ENCODE results near the gene SLC22A23.

The SLC22A23 gene

GRCh38 chr6:3283241-3283640 lies 173.6 kb downstream of the SLC22A23 start:
- DNase-seq (ENCODE audit: low spot score): no peak

DNA sequence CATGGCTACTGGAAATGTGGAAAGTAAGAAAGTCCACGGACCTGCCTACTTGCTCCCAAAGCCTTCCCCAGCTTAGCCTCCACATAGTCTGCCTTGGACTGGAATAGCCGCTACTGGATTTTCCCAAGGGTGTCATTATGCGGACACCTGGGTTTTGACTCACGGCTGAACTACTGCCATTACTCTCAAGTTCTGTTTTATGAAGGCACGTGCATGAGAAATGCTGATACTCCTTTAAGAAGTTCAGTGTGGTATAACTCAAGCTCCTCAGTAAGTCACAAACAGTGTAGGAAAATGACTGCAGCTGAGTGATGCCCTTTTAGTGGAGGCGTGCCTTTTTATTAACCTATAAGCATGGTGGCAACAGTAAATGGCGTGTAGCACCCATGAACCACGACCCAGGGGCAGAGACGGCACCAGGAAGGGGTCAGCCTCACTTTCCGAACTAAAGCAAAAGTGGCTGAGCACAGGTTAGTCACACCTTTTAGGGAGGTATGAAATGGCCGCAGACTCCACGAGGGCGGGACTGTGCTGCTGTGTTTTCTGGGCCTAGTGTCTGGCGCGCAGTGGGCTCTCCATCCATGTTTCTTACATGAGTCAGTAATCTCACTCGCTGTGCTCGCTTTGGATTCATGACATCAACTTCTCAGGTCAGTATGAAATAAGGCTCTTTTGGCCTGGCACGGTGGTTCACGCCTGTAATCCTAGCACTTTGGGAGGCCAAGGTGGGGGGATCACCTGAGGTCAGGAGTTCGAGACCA lies 174.2 kb downstream of the SLC22A23 start:
- DNase-seq (ENCODE audit: low spot score): no peak

DNA sequence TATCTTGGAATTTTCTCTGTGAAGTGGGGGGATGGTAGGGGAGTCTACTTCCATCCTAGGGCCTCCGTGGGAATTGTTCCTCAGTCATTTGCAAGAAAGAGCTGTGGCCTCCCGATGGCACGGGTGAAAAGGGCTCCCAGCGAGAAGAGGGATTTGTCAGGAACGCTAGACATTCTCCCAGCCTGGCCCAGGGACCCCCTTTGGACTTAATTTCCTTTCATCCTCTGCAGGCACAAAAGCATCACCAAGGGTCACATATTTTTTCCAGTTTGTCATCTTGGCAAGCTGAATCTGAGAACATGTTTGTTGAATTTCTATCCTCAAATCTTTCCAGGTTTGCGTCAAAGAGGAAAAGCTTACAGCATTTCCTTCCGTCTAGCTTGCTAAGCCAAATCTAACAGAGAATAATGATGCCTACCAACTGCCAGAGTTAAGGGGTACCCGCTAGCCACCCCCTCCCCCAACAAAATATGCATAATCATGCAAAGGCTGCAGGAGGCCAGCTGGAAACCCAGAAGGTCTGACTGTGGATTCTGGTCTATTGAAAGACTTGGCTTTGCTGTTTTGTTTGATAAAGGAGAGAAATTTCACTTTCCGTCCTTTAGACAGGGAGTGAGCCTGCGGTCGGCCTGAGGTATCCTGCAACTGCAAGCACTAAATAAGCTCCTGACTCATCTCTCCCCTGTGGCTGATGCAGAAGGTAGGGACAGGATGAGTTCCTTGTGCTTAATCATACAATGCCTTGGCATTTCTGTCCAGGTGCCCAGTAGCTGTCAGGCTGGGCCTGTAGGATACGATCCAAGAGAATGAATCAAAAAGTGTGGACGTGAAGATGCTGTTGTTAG lies 175.0 kb downstream of the SLC22A23 start:
- DNase-seq (ENCODE audit: low spot score): no peak

DNA sequence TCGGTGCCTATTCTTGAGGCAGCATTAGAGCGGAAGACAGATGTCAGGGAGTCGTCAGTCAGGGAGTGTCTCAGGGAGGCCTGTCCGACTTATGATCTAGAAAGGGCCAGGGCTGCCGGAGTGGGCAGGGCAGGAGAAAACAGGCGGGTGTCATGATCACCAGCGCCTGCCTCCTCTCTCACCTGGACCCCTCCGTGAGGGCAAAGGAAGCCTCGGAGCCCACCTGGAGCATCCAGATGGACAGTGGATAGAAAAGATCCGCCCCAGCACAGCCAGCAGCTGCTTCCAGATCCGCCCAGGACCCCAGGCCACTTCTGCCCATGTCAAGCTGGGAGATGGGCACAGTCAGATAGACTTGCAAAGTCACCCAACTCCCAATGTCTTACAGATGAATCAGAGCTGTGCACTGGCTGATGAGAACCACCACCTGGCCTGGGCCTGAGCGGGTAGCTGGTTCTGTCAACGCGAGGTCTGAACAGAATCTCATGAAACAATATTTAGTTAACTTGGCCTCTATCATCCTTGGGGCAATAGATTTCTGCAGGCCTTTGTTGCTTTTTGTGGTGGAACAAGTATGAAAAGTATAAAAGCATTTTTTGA lies 175.9 kb downstream of the SLC22A23 start:
- DNase-seq (ENCODE audit: low spot score): no peak

DNA sequence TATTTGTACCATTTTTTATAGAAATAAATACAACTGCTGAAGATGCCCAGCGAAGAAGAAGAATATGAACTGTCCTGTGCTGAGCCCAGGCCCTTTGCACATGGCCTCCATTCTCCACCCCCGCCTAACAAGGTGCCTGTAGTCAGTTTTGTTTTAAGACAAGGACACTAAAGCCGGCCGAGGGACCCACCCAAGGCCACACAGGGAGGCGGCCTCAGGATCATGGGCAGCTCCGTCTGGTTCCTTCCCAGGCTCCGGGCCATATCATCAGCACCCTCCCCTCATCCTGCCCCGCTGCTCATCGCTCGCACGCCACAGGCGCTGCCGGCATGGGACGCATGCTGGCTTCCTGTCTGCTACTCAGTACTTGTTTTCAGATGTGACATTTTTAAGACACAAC lies 176.8 kb downstream of the SLC22A23 start:
- DNase-seq (ENCODE audit: low spot score): no peak

GRCh38 chr6:3278691-3279090 lies 178.2 kb downstream of the SLC22A23 start:
- no peak for DNase-seq (ENCODE audit: low spot score)

DNA sequence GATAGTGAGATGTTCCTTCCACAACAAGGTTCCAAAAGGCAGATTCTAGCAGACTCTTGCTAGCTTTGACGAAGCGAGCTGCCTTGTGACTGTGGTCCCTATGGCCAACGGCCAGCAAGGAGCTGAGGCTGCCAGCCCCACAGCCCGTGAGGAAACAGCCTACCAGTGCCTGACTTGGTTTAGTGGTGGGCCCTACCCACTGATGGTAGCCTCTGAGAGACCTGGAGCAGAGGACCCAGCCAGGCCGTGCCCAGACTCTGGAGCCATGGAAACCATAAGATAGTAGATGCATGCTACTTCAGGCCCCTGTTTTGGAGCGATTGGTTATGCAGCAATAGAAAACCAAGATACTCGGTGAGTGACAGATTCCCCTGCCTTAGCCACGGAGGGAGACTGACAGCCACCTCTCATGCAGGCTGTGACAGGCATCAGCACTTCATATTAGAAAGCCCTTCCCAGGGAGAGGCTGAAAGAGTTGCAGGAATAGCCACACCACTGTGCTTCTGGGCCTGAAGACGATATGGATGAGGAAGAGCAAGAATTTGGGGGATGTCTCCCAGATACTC lies 178.9 kb downstream of the SLC22A23 start:
- no peak for DNase-seq (ENCODE audit: low spot score)

DNA sequence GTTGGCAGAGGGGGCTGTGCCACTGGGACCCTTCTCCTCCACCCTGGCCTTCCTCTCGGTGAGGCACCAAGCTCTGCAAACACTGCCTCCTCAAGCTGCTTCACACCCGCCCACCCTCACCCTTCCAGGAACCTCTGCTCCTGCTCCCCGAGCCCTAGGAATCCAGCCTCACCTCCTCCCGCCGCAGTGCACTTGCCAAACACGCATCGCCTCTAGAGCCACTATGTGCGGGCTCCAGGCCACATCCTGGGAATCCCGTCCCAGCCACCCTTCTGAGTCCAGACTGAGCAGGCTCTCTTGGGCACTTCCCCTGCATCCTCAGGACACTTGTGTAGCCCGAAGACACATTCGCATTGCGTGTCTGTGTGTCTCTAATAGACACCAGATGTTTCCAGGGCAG lies 179.6 kb downstream of the SLC22A23 start:
- no peak for DNase-seq (ENCODE audit: low spot score)

DNA sequence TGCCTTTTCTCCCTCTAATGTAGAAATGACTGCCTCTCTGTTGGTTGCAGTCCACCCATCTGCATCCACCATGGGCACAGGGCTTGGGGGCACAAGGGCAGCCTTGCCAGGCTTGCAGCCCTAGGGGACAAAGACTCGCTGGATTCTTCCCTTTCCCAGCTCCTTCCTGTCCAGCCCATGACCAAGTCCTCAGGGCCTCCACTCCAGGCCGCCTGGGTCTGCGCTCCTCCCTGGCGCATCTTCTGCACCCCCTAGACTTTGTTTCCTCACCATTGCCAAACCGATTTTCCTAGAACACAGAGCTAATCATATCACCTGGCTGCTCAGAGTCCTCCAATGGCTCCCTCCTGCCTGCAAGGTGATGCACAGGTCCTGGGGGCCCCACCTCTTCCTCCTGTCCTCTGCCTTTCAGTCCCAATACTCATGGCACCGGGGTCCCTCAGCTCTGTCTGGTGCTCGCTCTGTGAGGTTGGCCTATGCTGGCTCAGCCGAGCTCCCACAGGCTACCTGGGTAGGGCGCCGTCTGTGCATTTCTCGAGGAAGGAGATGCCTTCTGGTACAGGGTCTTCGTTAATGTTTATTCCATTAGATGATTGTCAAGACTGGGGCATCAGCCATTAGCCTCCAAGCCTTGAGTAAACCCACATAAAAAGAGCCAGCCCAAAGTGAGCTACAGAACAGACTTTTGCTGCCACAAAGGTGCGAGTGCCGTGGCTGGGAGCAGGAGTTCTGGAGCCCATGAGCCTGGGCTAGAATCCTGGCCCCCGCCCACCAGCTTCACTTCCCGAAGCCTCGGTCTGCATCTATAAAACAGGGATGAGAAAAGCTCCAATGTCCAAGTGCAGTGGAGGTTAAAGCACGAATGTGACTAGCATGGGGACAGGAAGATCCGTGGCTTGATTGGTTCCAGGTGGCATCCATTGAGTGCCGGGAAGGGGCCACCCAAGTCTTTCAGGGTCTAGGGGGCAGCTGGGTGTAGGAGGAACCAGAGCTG lies 180.4 kb downstream of the SLC22A23 start:
- DNase-seq (ENCODE audit: low spot score): no peak

DNA sequence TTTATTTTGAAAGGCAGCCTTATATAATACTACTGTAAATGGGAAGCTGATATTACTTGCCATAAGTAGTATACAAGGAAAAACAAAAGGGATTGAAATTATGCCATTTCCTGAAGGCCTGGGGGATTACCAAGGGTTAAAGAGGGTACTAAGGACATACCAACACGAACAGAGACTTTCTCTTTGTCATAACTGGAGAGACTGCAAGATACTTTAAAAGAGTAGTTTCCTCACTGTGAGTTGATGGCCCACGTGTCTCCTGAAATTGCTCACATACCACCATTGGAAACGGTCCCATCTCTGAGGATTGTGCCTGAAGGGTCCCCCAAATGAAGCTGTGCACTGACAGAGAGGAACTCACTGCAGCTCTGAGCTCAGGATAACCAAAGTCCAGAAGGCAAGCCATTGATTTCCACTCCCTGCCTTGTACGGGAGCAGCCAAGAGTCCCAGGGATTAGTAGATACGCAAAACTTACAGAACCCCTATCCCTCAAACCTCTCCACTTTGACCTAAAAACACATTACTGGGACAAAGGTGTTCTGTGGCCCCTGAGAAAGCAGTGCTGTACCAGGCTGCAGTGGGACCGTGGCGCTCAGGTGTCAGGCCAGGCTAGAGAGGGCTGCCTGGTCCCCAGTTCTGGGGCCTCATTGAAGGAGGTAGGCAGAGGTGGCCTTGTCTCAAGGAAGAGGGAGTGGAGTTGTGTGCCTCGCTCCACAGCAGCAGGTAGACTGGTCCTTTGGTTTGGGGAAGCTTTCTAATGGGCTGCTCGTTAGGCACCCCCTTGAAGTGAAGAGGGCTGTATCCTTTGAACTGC lies 182.9 kb downstream of the SLC22A23 start:
- DNase-seq (ENCODE audit: low spot score): no peak

DNA sequence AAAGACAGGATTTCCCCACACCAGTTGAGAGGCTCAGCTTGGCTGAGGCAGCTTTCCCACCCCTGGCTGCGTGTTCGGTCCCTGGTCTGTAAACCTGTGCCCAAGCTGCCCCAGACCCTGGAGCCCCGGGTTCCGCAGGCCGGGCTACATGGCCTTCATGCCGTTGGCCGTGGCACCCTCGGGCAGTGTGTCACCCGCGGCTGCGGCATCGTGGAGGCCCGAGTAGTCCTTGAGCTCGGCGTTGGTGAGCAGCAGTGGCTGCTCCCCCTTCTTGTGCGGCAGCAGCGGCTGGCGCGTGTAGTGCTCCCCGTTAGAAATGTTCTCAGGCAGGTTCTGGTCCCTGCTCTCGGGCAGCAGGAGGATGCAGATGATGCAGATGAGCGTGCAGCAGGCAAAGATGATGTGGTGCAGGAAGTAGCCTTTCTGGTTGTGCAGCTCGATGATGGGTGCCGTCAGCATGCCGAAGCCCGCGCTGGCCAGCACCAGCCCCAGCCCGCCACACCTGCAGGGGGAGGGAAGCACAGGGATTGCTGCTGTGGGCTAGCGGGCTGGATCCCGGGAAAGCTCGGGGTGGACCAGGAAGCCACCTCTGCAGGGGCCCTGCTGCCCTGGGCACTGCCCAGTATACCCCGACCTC lies 183.8 kb downstream of the SLC22A23 start:
- DNase-seq (ENCODE audit: low spot score): no peak

DNA sequence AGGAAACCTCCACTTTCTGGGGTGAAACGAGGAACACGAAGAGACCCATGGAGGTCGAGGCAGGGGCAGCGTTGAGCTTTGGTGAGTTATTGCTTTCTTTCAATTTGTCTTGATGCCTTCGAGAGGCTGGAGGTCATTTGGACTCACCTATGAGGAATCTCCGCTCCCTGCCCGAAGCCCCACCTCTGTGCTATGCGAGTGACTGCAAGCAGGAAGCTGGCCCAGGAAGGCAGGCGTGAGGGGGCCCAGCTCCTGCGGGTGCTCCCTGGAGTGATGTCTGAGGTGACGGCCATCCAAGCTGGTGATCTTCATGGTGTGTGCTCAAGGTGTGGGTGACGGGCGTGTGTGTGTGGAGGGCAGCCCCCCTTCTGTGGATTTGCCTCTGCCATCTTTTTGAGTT lies 185.1 kb downstream of the SLC22A23 start:
- DNase-seq (ENCODE audit: low spot score): no peak

DNA sequence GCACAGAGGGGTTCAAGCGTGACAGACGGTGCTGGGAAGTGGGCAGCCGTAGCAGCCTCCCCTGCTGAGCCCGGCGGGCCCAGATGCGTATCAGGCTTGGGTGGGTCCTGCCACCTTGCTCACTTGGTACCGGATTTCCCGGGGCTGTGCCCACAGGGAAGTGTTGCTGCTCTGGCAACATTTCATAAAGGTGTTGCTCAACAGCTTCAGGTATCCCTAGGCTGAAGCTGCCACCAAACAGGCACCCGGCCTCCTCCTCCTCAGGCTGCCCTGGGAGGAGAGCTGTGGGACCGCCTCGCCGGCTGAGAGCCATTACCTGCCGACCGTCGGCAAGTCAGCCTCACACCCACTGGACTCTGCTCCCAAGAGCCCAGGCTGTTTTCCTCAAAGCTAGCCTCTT lies 186.6 kb downstream of the SLC22A23 start:
- DNase-seq (ENCODE audit: low spot score): no peak

DNA sequence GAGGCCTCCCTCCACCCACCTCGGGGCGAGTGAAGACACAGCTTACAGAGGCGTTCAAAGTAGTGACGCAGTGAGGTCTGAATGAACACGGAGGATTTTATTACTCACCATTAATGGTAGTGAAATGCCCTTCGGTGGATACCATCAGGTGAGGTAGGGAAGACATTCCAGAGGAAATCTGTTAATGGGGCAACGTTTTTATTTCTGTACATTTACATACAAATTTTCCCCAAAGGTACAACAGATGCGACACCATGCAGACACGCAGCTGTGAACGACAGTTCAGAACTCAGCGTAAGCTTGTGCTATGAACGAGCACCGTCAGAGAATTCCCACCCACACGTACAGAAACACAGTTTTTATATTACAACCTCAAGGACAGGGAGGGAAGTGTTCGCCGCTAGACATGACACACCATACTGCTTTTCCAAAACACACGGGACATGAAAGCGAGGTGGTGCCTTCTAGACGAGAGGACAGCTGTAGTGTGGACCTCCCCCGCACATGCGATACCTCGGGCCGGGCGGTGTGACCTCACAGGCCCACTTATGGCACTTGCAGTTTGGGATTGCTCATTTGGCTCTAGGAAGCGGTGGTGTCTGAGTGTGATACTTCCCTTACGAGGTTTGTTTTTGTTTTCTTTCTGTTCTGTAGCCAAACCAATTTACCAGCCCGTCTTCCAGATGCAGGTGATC lies 187.4 kb downstream of the SLC22A23 start:
- DNase-seq (ENCODE audit: low spot score): no peak

- no peak for DNase-seq (ENCODE audit: low spot score)
These were observed 188.2 kb downstream of the SLC22A23 start for GRCh38 chr6:3268680-3269079.

- no peak for DNase-seq (ENCODE audit: low spot score)
These were observed 189.7 kb downstream of the SLC22A23 start for GRCh38 chr6:3267162-3267561.

- DNase-seq (ENCODE audit: low spot score): no peak
These were observed 190.7 kb downstream of the SLC22A23 start for GRCh38 chr6:3266170-3266569.

DNA sequence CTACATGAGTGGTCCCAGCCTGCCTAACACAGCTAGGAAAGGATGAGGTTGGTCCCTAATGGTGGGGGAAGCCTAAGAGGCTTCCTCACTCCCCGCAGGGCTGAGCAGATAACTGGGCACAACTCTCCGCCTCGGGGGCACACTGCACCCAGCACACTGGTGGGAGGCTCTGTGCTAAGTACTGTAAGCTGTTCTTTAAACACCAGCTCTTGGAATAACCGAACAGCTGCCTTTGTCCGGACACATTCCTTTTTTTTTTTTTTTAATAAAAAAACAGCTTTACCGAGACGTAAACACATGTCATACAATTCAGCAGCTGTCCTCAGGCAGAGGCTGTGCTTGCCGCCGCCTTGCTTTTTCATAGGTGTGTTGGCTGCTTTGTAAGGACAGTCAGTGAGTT lies 191.2 kb downstream of the SLC22A23 start:
- DNase-seq (ENCODE audit: low spot score): no peak

DNA sequence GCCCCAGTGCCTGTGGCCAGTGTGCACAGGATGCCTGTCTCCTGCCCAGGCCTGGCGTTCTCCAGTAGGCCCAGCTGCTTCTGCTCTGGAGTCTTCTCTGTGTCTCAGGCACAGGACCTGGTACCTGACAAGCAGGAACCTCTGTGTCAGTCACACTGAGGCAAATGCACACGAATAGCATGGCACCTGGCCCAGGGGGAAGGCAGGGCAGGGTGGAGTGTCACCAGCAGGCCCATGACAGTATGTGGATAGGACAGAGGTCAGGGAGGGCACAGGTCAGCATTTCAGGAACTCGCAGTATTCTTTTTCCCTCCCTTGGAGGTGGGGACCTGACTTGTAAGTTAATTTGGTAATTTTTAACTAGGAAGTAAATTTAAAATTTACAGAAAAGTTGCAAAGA lies 192.5 kb downstream of the SLC22A23 start:
- no peak for DNase-seq (ENCODE audit: low spot score)

Data from CD4-positive, alpha-beta T cell treated with Interleukin-2 at 100 ng/mL for 4 hours (primary cell).